H1 (cell line): ENCODE measurements around the gene NR2F1-AS1. TPM values are rescaled to one million over a fixed set of nuclear protein-coding genes. Genes with fewer than 3 reads are reported as not detected.

ENCODE experiments used
- CTCF ChIA-PET: fragments of 300-600 bp; sonication (Branson Sonifier 250); formaldehyde crosslinking; loops from one replicate; lab custom pipeline; 2021; ENCODE audit not compliant: partially characterized antibody; lab: Charles Lee
- POLR2A ChIA-PET: fragments of 300-600 bp; sonication (Branson Sonifier 250); formaldehyde crosslinking; loops from one replicate; lab custom pipeline; 2021; ENCODE audit warnings: inconsistent platforms; ENCODE audit not compliant: partially characterized antibody; lab: Charles Lee
- DNase-seq, 2 experiments: peaks; one replicate each; pipeline versions ENCODE4 v3.0.0 to v3.0.0-alpha.2; 2010 to 2022; ENCODE audit warnings: low spot score in 2 of 2, low read depth in 1 of 2, mixed read lengths in 1 of 2
- FAIRE-seq: peaks from 2 replicates; lab custom pipeline; 2011; peaks lifted over from hg19 to GRCh38; lab: Jason Lieb, UNC
- H2AFZ ChIP-seq: 2 replicates; pipeline ENCODE4 v1.8.1; 2012; ENCODE audit warnings: low read length, inconsistent platforms
- H2AK5ac ChIP-seq: 2 replicates; pipeline ENCODE4 v1.6.1; 2013; ENCODE audit warnings: low read depth, low read length
- H2BK120ac ChIP-seq: replicated peaks from 2 replicates; pipeline ENCODE3; 2013; ENCODE audit warnings: low read depth, low read length, inconsistent platforms
- H2BK12ac ChIP-seq: 2 replicates; pipeline ENCODE4 v1.6.1; 2013; ENCODE audit warnings: low read depth, low read length
- H2BK15ac ChIP-seq: 2 replicates; pipeline ENCODE4 v1.6.1; 2013; ENCODE audit warnings: low read length
- H2BK20ac ChIP-seq: 2 replicates; pipeline ENCODE4 v1.6.1; 2013; ENCODE audit warnings: low read length
- H2BK5ac ChIP-seq: 2 replicates; pipeline ENCODE4 v1.6.1; 2013; ENCODE audit warnings: low read depth, low read length
- H3K14ac ChIP-seq: 2 replicates; pipeline ENCODE4 v1.6.1; 2013; ENCODE audit warnings: inconsistent platforms; ENCODE audit not compliant: insufficient read length
- H3K18ac ChIP-seq: 2 replicates; pipeline ENCODE4 v1.6.1; 2013; ENCODE audit warnings: low read length; ENCODE audit errors: extremely low read depth
- H3K23ac ChIP-seq: 2 replicates; pipeline ENCODE4 v1.6.1; 2013; ENCODE audit warnings: inconsistent platforms; ENCODE audit not compliant: insufficient read length
- H3K23me2 ChIP-seq: 2 replicates; pipeline ENCODE4 v1.6.1; 2013; ENCODE audit warnings: low read depth, low read length
- H3K27ac ChIP-seq: 2 replicates; pipeline ENCODE4 v1.6.1; 2011; ENCODE audit warnings: low read depth, low read length, inconsistent platforms
- H3K27me3 ChIP-seq, 4 experiments: replicated peaks in 1 of 4; 1 replicate in 1 of 4; 2 replicates in 3 of 4; pipeline versions ENCODE4 v1.6.1 to v1.8.1; 2011 to 2013; ENCODE audit warnings: low read length in 3 of 4, mild to moderate bottlenecking in 3 of 4, inconsistent platforms in 2 of 4, mixed read lengths in 2 of 4, moderate library complexity in 1 of 4; ENCODE audit not compliant: control insufficient read depth in 3 of 4, insufficient read depth in 3 of 4; ENCODE audit errors: extremely low read depth in 1 of 4
- H3K36me3 ChIP-seq, 4 experiments: 2 replicates each; pipeline versions ENCODE4 v1.6.1 to v1.8.1; 2011 to 2013; ENCODE audit warnings: mild to moderate bottlenecking in 4 of 4, low read length in 3 of 4, moderate library complexity in 2 of 4, control low read depth in 1 of 4, inconsistent platforms in 1 of 4; ENCODE audit not compliant: insufficient read depth in 4 of 4, control insufficient read depth in 2 of 4
- H3K4ac ChIP-seq: replicated peaks from 2 replicates; pipeline ENCODE3; 2013; ENCODE audit warnings: low read length, low read depth, mixed read lengths, inconsistent platforms; ENCODE audit not compliant: insufficient read length
- H3K4me1 ChIP-seq, 4 experiments: replicated peaks in 1 of 4; 1 replicate in 1 of 4; 2 replicates in 3 of 4; pipeline versions ENCODE4 v1.6.1 to v1.8.1; 2011 to 2013; ENCODE audit warnings: low read length in 3 of 4, inconsistent platforms in 2 of 4, mixed read lengths in 1 of 4; ENCODE audit not compliant: insufficient read depth in 4 of 4, control insufficient read depth in 3 of 4
- H3K4me2 ChIP-seq, 2 experiments: 2 replicates each; pipeline versions ENCODE4 v1.6.1 to v1.8.1; 2011 to 2013; ENCODE audit warnings: low read depth in 2 of 2, low read length in 2 of 2, control low read depth in 1 of 2, inconsistent platforms in 1 of 2, mild to moderate bottlenecking in 1 of 2; ENCODE audit not compliant: insufficient read depth in 1 of 2
- H3K4me3 ChIP-seq, 4 experiments: fragments of 200-600, 300-600 bp in 1 of 4; sonication (generic), shearing (Covaris generic), sonication (Bioruptor Twin) in 1 of 4; 2 replicates each; pipeline versions ENCODE4 v1.5.1 to v1.8.1; 2011 to 2016; ENCODE audit warnings: low read length in 4 of 4, low read depth in 3 of 4, control low read depth in 2 of 4, inconsistent platforms in 2 of 4, mild to moderate bottlenecking in 2 of 4, mixed read lengths in 1 of 4, moderate library complexity in 1 of 4; ENCODE audit not compliant: insufficient read depth in 2 of 4; ENCODE audit errors: extremely low read depth in 1 of 4
- H3K56ac ChIP-seq: replicated peaks from 2 replicates; pipeline ENCODE3; 2013; ENCODE audit warnings: low read depth, mild to moderate bottlenecking, mixed read lengths, low read length, inconsistent platforms; ENCODE audit not compliant: insufficient read length
- H3K79me1 ChIP-seq: 2 replicates; pipeline ENCODE4 v1.6.1; 2013; ENCODE audit warnings: low read depth, low read length, control low read depth
- H3K79me2 ChIP-seq, 2 experiments: 2 replicates each; pipeline versions ENCODE4 v1.6.1 to v1.8.1; 2012 to 2013; ENCODE audit warnings: low read length in 2 of 2, mild to moderate bottlenecking in 2 of 2, inconsistent platforms in 1 of 2; ENCODE audit not compliant: insufficient read depth in 2 of 2, control insufficient read depth in 1 of 2
- H3K9ac ChIP-seq, 4 experiments: replicated peaks in 1 of 4; 1 replicate in 1 of 4; 2 replicates in 3 of 4; pipeline versions ENCODE4 v1.6.1 to v1.8.1; 2011 to 2013; ENCODE audit warnings: low read depth in 3 of 4, low read length in 3 of 4, control low read depth in 2 of 4, mild to moderate bottlenecking in 2 of 4, moderate library complexity in 2 of 4, inconsistent platforms in 1 of 4; ENCODE audit errors: extremely low read depth in 1 of 4
- H3K9me3 ChIP-seq, 2 experiments: 2 replicates each; pipeline versions ENCODE4 v1.6.1 to v1.8.1; 2012 to 2013; ENCODE audit warnings: mild to moderate bottlenecking in 2 of 2, moderate library complexity in 2 of 2, control low read depth in 1 of 2, inconsistent platforms in 1 of 2, low read depth in 1 of 2, low read length in 1 of 2, mixed read lengths in 1 of 2; ENCODE audit not compliant: insufficient read depth in 2 of 2
- H4K20me1 ChIP-seq, 2 experiments: replicated peaks in 1 of 2; 2 replicates each; pipeline versions ENCODE3 to v1.8.1; 2011 to 2013; ENCODE audit warnings: inconsistent platforms in 2 of 2, low read length in 2 of 2, mild to moderate bottlenecking in 1 of 2; ENCODE audit not compliant: insufficient read depth in 2 of 2, control insufficient read depth in 1 of 2
- H4K5ac ChIP-seq: 2 replicates; pipeline ENCODE4 v1.6.1; 2013; ENCODE audit warnings: low read length, low read depth, mixed read lengths, inconsistent platforms; ENCODE audit not compliant: insufficient read length
- H4K8ac ChIP-seq: 2 replicates; pipeline ENCODE4 v1.8.0; 2013; ENCODE audit warnings: mild to moderate bottlenecking, moderate library complexity, low read length, inconsistent platforms; ENCODE audit not compliant: insufficient read depth; ENCODE audit errors: extremely low read depth
- H4K91ac ChIP-seq: replicated peaks from 2 replicates; pipeline ENCODE3; 2013; ENCODE audit warnings: low read length, mixed read lengths, inconsistent platforms; ENCODE audit not compliant: insufficient read length
- CEBPB ChIP-seq: IDR thresholded peaks from 2 replicates; pipeline ENCODE4 v1.6.1; 2012; ENCODE audit warnings: low read depth, low read length
- WGBS, 2 experiments: shearing (Covaris generic) in 1 of 2; methylation state at CpG; one replicate each; pipeline versions ENCODE4 v1.1.6 to v1.1.7; 2013 to 2015; ENCODE audit warnings: low lambda C conversion rate in 2 of 2, mixed read lengths in 2 of 2, inconsistent platforms in 1 of 2, low coverage in 1 of 2, missing lambda C conversion rate in 1 of 2; ENCODE audit not compliant: insufficient replicate concordance in 2 of 2, insufficient coverage in 1 of 2, insufficient read length in 1 of 2; ENCODE audit errors: extremely low coverage in 1 of 2, missing lambda C conversion rate in 1 of 2; 5-methylcytosine and 5-hydroxymethylcytosine counted together
- polyA plus RNA-seq, 7 experiments: library from polyadenylated mRNA; depleted of rRNA in 3 of 7; stranded (reverse) in 5 of 7; unstranded in 2 of 7; fragments of >200 nt in 5 of 7; fragments of 200-250 nt in 2 of 7; gene quantifications; 1 replicate in 5 of 7; 2 replicates in 1 of 7; 4 replicates in 1 of 7; pipeline versions ENCODE4 v1.2.1 to v1.2.3, GENCODE V29; 2011 to 2013; ENCODE audit warnings: missing spikeins in 2 of 7, mixed read lengths in 2 of 7
- total RNA-seq: library from RNA; stranded (reverse); fragmentation: NEBNext Ultra II Directional; extraction: Animal tissue kit (Norgen Biotek cat#: 25700); gene quantifications from 2 replicates; pipeline ENCODE4 v1.2.1, GENCODE V29; 2021

NR2F1-AS1 gene
- total and polyA plus RNA-seq, 2 of the 8 experiments (the other 6 are each of a cell fraction or from before 2014, with no cell fraction given) = 1.6 to 5.6 TPM

DNA sequence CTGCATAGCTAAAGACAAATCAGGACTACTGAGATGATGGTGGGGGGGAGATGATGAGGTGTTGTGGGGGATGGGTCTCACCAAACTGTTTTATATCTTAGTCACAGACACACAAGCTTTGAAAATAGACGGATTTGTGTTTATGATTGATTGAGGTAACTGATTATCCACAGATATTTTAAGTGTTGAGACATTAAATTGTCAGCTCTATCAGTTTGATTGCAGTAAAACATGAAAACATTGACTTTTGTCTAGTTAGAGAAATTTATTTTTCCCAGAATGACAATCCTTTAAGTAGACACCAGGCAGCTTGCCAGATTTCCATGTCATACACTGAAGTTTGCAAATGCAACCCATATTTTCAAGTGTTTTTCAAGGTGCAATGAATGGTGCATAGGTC is 149.8 kb downstream of the NR2F1-AS1 start:
- WGBS, 2 experiments = 85% methylated on average over 1 of the region's 1 CpG; no CpG with 5 or more reads in 1 of the 2 experiments
- no peak for TF ChIP-seq CEBPB

More for the DNA sequence above, 149.8 kb downstream of the NR2F1-AS1 start:
- Histone ChIP-seq H3K23ac (no peak overlapping the region), H2BK12ac (no peak overlapping the region), H3K79me2 (no peaks in the 10 kb centered on the region), H3K23me2 (no peaks in the 10 kb centered on the region), H3K56ac (no peak overlapping the region), H2AFZ (no peak overlapping the region), H3K9ac (no peak overlapping the region), H3K4me3 (no peak overlapping the region), H4K5ac (no peak overlapping the region), H3K79me1 (no peaks in the 10 kb centered on the region), H3K36me3 (no peaks in the 10 kb centered on the region), H3K4ac (no peak overlapping the region), H2BK5ac (no peak overlapping the region), H4K8ac (no peak overlapping the region), H3K4me2 (no peak overlapping the region), H3K9me3 (no peaks in the 10 kb centered on the region), H4K91ac (no peak overlapping the region), H2BK120ac (no peak overlapping the region), H3K27me3 (no peaks in the 10 kb centered on the region), H3K18ac (no peak overlapping the region), H4K20me1 (no peaks in the 10 kb centered on the region), H2BK15ac (no peak overlapping the region), H2AK5ac (no peak overlapping the region), H2BK20ac (no peak overlapping the region), H3K4me1 (peaks cover 0 to 7% (median 0%) of the 10 kb centered on the region in 4 experiments; a peak in 2 of 7 replicates), H3K27ac (no peak overlapping the region), H3K14ac (no peak overlapping the region)
- ChIA-PET CTCF (interaction anchor here (0.7 to 2.4 kb wide), 11 partner anchors 9 to 1681 kb away, joined by 3 to 10 read pairs (median 4); no protein-coding TSS in a partner anchor), POLR2A (interaction anchor here (0.7 kb wide), 1 partner anchor 75 kb away, joined by 3 read pairs; no protein-coding TSS in a partner anchor)
- no peak for DNase-seq
- no peak for FAIRE-seq
